Dermis blood vessel endothelial cell (primary cell): ENCODE measurements around the gene ULBP1. TPM values are rescaled to one million over a fixed set of nuclear protein-coding genes. Genes with fewer than 3 reads are reported as not detected.
A peak's percentile ranks its signal among the peaks of the same experiment; 100 is the strongest.
"Not testable (repeated sequence)": the region's sequence is repeated elsewhere in the genome, so short reads cannot be mapped to it uniquely, and the experiment has no call there.

ENCODE experiments used
- DNase-seq: peaks from one replicate; pipeline ENCODE4 v3.0.0; 2010
- total RNA-seq: library from RNA; depleted of rRNA; stranded (reverse); fragments of >200 nt; gene quantifications from 2 replicates; pipeline ENCODE4 v1.2.3, GENCODE V29; 2014

ULBP1 gene, protein sequence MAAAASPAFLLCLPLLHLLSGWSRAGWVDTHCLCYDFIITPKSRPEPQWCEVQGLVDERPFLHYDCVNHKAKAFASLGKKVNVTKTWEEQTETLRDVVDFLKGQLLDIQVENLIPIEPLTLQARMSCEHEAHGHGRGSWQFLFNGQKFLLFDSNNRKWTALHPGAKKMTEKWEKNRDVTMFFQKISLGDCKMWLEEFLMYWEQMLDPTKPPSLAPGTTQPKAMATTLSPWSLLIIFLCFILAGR
- total RNA-seq = 0.17 and 0.23 TPM in 2 replicates

DNA sequence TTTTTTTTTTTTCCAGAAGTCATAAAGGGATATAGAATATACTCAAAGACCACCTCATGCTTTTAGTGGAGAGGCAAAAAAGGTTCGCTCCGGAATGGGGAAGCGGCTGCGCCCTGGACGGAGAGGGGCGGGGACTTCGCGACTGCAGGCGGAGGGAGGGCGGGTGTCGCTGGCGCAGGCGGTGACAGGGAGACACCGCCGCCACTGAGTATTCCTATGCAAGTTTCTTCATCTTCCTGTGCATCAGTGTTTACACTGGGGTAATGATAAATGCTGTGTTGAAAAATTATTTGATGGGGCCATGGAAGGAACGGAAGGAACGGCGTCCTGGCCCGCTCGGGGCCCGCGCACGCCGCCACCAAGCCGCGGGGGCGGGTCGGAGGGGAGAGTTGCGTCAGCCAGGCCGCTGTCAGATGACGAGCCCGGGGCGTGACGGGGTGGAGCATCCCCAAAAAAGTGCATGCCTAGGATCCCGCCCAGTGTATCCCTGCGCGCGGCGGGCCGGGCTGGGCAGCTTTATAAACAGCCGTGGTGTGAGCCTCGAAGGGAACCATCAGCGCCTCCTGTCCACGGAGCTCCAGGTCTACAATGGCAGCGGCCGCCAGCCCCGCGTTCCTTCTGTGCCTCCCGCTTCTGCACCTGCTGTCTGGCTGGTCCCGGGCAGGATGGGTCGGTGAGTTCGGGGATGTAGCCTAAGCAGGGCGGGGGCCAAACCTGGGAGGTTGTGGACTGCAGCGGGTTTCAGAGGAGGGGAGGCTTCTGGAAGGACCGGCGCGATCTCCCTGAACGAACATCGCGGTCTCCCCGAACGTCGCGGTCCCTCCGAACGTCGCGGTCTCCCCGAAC, at the start of gene ULBP1:
Gene ULBP1, plus strand, starts transcription at position 482 of the 846 bp plus-strand sequence. Its CDS starts 107 bp downstream, at position 589.
- peak; percentile 71 for DNase-seq

DNA sequence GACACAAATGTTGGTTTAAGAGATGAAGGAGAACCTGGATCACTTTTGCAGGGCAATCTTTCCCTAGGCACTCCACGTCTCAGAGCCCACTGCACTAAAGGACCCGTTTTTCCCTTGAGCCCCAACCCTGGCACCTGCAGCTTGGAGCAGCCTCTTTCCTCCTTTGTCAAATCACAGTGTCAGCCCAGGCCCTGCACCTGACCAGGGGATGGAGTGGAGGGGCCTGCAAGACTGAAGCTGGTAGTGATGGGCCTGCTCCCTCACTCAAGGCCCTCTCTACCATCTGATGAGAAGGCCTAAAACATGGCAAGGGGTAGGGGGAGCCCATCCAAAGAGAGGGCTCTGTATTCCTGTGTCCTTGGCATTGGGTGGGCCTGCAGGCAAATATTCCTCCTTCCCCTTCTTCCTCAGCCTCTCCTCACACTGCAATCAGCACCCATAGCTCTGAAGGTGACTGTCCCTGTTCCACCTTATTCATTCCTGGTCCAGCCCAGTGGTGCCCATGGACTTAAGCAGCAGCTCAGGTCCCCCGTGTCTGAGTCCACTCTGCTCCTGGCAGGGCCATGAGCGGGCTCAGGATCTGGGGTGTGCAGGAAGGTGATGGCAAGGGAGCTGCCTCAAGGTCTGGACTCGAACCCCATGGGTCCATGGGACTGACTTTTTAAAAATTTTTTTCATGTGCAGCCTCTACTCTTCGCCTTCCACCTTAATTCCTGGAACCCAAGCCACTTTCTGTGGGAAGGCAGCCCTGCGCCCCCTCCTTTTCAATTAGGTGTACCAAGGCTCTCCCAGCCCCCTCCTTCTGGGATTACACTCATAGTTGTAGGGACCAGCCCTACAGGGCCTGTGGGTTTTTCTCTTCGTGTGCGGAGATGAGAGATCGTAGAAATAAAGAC, 47.5 kb upstream of the ULBP1 start:
- DNase-seq = no peak

DNA sequence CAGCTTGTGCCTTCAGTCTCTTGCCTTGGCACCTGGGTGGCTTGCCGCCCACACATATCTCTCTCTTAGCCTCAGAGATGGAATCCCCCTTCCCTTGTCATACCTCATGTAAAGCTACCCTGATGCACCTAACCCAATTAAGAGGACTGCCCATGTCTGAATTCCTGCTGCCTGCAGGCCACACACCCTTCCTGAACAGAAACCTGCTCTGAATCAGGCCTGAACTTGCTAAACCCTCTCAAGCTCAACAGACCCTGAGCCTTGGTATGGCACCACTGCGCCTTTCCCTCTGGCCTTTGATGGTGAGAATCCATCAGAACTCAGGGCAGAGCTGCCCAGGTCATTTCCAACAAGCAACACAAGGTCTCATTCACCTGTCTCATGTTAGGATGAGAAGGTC, 46.1 kb upstream of the ULBP1 start:
- no peak for DNase-seq

DNA sequence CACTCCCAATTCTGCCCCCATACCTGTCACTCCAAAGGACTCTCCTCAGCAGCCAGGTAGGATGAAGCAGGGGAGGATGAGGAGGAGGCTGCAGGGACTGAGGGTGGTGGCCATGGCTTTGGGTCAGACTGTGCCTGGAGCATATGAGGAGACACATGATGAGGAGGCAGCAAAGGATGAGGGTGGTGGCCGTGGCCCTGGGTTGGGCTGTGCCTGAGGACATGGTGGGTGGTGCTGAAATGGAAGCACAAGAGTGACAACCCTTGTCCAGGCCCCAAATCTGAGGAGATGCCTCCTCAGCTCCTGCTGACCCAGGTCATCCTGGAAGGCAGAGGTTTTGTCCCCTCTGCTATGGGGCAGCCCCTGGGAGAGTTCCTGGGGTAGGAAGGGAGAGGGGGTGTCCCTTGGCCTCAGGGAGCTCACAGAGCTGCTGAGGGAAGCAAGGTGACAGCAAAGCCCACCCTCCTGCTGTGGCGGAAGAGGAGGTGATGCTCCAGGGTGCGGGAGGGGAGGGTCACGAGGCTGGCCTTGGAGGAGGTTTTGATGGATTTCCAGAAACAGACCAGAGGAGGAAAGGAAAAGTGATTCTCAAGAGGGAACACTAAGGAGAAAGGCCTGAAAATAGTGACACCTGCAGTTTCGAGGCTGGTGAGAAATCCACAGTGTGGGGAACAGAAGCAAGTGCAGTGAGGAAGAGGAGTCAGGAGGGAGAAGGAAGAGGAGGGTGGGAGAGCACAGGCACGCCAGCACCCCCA, 45.4 kb upstream of the ULBP1 start:
- no peak for DNase-seq

DNA sequence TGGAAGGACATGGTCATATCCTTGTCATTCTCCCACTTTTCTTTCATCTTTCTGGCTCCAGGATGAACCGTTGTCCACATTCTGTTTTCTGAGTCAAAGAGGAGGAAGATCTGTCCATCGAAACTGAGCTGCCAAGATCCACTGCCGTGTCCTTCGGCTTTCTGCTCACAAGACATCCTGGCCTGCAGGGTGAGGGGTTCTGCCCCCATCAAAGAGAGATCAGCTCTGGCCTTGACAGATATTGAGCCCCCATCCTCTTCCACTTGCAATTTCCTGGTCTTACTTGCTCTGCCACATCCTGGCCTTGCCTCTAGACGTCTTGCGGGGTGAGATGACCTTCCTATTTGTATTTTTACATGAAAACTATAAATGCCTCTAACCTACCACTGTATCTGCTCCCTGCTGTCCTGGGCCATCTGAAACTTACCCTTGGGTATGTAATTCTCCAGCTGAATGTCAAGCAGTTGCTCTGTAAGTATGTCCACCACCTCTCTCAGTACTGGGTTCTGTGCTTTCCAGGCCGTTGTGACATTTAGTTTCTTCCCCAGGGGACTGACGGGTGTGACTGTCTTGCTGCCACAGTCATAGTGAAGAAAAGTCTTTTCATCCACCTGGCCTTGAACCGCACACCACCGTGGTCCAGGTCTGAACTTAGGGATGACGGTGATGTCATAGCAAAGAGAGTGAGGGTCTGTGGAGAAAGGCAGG, 44.5 kb upstream of the ULBP1 start:
- not testable (repeated sequence) for DNase-seq

DNA sequence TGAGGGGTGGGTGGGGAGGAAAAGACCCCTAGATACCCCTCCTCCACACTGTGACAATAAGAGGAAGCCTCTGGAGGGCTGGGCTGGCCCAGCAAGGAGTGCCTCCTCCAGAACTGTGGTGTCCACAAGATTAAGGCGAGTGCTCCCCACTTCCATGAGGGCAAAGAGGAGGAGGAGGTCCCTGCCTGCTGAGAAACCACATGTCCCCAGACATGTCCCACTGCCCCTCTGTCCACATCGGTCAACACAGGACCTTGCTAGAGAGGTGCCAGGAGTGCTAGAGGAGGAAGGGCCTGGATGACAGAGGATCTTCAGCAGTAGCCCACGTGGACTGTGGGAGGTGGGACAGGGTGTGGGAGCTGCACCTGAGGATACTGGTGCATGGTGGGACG, 43.9 kb upstream of the ULBP1 start:
- no peak for DNase-seq

DNA sequence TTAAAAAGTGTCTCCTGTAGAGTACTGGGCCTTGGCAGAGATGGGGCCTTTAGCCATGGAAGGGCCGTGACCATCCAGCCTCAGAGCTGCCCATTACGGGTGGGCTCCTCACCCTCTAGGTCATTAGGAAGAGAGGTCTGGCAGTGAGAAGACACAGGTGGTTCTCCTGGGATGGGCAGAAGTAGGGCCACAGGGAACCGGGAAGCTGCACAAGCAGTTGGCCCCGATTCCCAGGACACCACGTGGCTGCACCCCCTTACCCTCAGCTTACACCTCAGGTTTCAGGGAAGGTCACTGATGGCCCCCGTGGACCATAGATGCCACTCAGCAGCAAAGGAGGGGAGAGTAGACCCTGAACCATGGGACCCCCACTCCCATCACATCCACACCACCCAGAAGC, 42.4 kb upstream of the ULBP1 start:
- no peak for DNase-seq

DNA sequence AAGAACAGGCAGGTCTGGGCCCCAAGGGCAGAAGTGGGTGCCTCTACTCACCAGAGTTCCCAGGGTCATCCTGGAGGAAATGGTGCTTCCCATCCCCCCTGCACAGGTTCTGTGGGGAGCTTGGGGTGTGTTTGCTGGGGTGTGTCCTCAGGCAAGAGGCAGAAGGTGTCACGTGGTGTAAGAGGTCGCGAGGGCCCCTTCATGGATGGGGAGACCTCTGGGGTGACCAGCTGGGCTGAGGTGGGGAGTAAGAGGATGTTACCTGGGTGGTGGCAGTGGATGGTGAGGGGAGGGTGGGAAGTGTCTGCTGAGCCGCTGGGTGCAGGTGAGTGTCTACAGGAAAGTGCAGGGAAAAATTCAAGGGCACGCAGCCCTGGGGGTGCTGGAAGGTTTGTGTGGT, 41.7 kb upstream of the ULBP1 start:
- not testable (repeated sequence) for DNase-seq

DNA sequence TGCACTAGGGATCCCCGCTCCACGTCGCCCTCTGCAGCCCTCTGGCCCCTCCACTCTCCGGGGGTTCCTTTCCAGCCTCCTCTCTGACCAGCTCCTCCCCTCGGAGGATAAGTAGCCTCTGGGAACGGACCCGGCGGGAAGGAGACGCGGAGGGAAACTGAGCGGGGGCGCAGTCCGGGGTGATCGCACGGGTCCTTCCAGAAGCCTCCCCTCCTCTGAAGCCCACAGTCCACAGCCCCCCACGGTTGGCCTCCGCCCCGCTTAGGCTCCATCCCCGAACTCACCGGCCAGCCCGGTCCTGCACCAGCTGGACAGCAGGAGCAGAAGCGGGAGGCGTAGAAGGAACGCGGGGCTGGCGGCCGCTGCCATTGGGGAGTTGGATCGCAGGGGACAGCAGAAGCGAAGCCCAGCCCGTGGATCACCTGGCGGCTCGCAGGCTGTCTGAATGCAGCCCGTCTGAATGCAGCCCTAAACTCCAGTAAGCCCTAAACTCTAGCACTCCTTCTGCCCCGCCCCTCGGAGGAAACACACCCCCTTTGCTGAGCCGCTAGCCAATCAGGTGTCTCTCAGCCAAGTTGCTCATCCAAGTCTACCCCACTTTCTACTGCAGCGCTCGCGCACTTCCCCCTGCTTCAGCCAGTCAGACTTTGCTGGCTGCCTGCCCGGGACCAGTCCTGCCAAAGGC, 41.0 kb upstream of the ULBP1 start, which contains the start of gene RAET1G:
Gene RAET1G, minus strand, starts transcription at position 480 of the 685 bp plus-strand sequence. Its CDS starts 111 bp downstream, at position 369.
- DNase-seq = peak; percentile 95

DNA sequence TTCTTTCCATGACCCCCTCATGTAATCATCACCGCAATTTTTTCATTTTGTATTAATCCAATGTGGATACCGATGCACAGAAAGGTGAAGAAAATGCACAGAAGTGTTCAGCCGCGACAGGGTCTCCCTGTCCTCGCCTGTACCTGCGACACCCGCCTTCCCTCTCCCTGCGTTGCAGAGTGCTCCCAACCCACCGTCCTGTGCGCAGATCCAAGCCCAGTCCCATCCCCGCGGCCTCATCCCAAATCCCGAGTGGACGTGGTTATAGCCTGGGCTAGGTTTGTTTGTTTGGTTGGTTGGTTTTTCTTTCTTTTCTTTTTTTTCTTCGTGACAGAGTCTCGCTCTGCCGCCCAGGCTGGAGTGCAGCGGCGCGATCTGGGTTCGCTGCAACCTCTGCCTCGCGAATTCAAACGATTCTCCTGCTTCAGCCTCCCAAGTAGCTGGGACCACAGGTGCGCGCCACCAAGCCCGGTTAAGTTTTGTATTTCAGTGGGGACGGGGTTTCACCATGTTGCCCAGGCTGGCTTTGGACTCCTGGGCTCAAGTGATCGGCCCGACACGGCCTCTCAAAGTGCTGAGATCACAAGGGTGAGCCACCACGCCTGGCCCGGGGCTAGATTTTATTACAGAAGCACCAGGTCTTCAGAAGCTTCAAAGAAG, 40.3 kb upstream of the ULBP1 start:
- DNase-seq = no peak

DNA sequence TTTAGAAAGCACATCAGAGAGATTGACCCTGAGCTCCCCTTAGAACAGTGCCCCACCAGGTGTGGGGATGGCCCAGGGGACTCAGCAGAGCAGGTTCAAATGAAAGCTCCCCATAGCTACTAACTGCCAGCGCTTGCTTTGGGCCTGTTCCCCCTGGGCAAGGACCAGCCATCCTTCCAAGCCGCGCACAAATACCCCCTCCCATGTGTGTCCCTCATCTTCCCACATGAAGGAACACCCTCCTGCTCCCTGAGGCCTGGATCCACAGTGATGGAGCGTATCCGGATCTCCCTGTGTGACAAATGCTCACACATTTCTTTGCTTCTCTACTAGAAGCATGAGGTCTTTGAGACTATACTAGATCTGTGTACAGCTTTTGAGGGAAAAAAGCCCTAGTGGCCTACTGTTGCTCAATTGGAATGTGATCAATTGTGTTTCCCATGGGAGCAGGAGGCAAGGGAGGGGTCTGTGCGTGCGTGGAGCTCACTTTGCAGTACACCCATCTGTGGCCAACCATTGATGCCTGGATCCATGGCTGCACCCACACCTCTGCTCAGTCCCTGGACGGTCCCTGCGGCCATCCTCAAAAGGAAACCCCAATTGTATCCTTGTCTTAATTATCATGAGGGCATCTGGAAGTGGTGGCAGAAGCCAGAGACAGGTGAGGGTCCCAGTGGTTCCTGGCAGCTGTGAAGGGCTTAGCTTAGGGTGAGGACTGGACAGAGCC, 39.4 kb upstream of the ULBP1 start:
- no peak for DNase-seq

DNA sequence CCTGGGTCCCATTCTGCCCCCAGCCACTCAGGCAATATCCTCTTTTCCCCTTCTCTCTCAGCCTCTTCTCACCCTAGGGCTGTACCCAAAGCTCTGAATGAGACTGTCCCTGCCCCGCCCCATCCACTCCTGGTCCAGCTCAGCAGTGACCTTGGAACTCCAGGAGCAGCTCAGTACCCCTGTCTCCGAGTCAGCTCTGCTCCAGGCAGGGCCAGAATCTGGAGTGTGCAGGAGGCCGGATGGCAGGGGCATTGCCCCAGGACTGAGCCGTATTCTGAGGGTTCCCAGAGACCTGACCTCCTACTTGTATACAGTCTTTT, 38.9 kb upstream of the ULBP1 start:
- DNase-seq = no peak

DNA sequence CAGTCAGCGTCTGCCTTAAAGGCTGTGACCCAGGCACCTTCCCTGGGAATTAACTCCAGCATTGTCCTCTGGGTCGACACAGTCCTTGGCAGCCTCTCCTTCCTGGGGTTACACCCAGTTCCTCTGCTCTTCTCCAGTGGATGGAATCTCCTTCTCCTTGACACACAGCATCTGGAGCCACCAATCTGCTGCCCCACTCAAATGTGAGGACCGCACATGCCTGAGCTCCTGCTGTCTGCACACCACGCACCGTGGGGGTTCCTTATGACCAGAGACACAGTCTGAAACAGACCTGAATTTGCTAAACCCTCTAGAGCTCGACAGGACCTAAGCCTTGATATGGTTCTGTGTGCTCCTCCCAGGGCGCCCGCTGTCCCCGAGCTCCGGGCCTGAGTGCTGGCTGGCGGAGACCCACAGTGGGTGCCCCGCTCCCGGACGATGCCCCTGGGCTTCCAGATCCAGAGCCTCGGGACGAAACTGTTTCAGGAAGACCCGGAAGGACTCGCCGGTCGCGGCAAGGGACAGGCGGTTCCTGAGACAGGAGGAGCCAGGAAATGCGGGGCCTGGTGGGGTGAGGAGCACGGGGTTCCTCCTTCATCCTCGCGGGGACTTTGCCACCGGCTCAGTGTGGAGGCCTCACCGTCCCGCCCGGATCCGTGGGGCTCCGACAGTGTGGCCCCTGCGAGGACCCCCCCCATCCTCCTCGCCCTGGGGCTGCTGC, 38.3 kb upstream of the ULBP1 start:
- DNase-seq = peak; percentile 34

DNA sequence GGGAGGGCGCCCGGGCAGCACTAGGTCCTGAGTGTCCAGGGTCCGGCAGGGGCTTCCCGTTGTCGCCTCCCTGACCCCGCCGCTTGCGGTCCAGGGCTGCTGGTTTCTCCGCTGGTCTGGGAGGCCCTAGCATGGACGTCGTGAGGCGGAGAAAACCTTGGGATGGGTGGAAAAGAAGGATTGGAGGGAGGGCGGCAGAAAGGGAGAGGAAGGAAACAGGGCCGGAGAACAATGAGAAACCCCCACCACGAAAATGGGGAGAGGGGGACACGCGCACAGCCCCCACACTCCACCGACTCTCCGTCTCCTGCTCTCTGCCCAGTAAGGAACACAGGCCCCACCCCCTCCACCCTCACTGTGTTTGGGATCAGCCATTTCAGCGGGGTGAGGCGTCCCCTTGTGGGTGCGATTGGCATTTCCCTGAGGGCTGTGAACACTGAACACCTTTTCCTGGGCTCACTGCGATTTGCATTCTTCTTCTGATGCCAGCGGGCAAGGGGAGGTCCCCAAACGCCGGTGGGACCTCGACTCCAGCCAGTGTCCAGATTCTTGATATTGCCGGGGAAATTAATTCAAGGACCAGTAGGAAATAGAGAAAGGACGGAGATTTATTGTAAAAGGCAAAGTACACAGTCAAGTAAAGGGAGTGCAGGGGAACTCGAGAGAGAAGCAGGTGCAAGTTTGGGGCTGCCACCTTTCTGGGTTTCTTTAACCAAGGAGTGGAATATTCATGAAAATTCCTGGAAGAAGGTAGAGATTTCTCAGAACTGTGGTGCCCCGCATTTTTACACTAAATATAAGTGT, 37.6 kb upstream of the ULBP1 start:
- DNase-seq = peak; percentile 87

DNA sequence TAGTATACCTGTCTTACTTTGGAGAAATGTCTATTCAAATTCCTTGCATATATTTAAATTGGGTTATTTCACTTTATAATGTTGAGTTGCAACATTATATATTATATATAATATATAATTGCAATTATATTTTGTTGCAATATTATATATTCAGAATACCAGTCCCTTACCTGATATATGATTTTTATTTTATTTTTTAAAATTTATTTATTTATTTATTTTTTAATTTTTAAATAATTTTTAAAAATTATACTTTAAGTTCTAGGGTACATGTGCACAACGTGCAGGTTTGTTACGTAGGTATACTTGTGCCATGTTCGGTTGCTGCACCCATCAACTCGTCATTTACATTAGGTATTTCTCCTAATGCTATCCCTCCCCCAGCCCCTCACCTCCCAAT, 36.7 kb upstream of the ULBP1 start:
- DNase-seq = not testable (repeated sequence)

DNA sequence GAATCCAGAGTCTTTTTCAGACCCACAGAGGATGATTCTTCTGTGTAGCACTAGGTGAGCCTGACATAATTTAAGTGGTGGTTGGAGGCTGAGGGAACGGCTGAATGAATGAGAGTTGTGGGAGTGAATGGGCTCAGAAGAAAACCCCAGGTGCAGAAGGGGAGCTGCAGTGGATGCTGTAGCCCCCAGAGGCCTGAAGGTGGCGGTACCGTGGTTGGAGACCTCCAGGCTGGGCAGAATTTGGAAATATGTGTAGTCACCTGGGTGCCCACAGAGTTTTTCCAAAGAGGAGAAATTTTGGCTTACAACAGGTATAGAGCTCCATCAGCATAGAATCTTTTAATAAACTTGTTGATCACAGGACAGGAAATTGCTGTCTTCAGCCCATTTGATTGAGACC, 34.3 kb upstream of the ULBP1 start:
- DNase-seq = peak; percentile 40

DNA sequence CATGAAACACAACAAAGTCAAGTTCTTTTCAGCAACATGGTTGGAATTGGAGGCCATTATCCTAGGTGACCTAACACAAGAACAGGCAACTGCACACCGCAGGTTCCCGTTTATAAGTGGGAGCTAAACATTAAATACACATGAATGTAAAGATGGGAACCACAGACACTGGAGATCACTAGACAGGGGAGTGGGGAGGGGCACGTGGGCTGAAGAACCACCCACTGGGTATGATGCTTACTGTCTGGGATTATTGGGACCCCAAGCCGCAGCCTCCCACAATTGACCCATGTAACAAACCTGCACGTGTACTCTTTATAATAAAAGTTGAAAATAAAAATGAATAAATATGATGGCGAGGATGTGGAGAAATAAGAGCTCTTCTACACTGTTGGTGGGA, 32.2 kb upstream of the ULBP1 start:
- no peak for DNase-seq

DNA sequence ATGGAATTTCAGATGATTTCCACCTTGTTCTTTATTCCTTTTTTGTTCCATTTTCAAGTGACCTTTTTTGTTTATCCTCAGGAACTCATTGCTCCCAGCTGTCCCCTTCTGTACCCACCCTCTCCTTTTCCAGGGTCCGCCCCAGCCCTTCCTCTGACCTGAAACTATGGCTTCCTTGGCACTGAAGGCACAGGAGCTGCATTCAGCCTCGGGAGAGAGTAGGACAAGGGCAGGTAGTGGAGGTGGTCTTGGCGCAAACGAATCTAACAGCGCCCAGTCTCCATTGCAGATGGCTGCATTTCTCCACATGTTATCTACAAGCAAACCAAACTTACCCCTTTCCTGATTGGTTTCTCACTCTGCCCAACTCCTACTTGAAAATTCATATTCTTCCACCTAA, 30.7 kb upstream of the ULBP1 start:
- DNase-seq = no peak
